GM12892 (cell line): Measurements from ENCODE around the gene BATF3.

ENCODE experiments used
- POLR2A ChIP-seq: IDR thresholded peaks from 2 replicates; pipeline ENCODE4 v1.6.1; 2011; ENCODE audit warnings: low read depth, low read length, control low read depth
- POLR2AphosphoS5 ChIP-seq: IDR thresholded peaks from 2 replicates; pipeline ENCODE4 v1.6.1; 2011; ENCODE audit warnings: low read depth, low read length, control low read depth
- TAF1 ChIP-seq: IDR thresholded peaks from 2 replicates; pipeline ENCODE4 v1.6.1; 2011; ENCODE audit warnings: low read depth, mild to moderate bottlenecking, control low read depth, low read length, borderline replicate concordance

GRCh38 chr1:212703991-212704564 is 4.4 kb upstream of the BATF3 start:
- no peak for TF ChIP-seq POLR2A
- TF ChIP-seq TAF1 = no peak
- TF ChIP-seq POLR2AphosphoS5 = no peak
